AG09319 (cell line): ENCODE data around the gene ABL2.

ENCODE experiments used
- DNase-seq: peaks from one replicate; pipeline ENCODE4 v3.0.0-alpha.2; 2010; ENCODE audit warnings: low read depth; ENCODE audit errors: extremely low read depth
- TF ChIP-seq, protein P1 (sequence below): IDR thresholded peaks from 2 replicates; pipeline ENCODE4 v1.5.1; 2011; ENCODE audit warnings: low read depth, mild to moderate bottlenecking, inconsistent platforms, low read length, moderate library complexity

Gene ABL2

DNA sequence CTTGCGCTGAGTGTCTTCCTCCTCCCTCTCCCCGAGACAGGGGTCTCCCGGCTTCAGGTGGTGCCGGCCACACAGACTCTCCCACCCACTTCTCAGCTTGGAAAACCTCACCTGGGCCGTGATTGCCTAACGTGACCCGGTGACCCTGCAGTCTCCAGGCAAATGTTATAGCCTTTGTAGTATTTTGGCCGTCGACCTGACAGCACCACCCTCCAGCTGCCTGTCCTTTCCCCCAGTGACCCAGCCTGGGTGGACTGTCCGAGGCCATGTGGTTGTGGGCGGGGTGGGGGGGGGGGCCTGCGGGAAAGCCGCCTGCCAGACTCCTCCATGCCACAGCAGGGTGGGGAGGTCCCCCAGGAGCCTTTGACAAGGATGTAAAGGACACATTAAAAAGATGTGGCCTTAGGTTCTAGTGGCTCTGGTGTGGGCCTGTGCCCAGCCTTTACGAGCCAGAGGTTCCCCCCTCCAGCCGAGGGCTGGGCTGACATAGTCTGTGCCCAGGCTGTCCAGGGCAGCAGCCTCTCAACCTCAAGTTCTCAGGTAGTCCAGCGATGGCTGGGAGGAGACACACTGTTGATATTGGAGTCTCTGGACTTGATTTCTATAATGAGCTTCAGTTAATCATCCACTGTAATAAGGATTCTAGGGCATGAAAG lies 139.5 kb downstream of the ABL2 start:
- TF ChIP-seq, protein P1, sequence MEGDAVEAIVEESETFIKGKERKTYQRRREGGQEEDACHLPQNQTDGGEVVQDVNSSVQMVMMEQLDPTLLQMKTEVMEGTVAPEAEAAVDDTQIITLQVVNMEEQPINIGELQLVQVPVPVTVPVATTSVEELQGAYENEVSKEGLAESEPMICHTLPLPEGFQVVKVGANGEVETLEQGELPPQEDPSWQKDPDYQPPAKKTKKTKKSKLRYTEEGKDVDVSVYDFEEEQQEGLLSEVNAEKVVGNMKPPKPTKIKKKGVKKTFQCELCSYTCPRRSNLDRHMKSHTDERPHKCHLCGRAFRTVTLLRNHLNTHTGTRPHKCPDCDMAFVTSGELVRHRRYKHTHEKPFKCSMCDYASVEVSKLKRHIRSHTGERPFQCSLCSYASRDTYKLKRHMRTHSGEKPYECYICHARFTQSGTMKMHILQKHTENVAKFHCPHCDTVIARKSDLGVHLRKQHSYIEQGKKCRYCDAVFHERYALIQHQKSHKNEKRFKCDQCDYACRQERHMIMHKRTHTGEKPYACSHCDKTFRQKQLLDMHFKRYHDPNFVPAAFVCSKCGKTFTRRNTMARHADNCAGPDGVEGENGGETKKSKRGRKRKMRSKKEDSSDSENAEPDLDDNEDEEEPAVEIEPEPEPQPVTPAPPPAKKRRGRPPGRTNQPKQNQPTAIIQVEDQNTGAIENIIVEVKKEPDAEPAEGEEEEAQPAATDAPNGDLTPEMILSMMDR: no peak
- DNase-seq: no peak

DNA sequence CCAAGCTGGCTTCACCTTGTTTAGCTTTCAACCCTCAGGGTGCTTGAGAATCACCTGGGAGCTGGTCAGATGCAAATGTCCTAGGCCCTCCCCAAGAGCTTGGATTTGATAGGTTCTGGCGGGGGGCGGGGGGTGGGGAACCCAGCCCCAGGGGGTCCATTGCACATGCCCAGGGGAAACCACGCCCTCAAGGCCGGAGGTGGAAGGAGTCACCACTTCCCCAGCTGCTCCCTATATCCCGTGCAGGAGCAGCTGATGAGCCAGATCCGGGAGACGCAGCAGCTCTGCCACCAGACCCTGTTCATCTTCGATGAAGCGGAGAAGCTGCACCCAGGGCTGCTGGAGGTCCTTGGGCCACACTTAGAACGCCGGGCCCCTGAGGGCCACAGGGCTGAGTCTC lies 141.8 kb downstream of the ABL2 start:
- DNase-seq: no peak

GRCh38 chr1:179083533-179083932 lies 145.9 kb downstream of the ABL2 start:
- DNase-seq: no peak
- TF ChIP-seq, protein P1: no peak

More for the DNA sequence above, 141.8 kb downstream of the ABL2 start:
- TF ChIP-seq, protein P1: no peak

DNA sequence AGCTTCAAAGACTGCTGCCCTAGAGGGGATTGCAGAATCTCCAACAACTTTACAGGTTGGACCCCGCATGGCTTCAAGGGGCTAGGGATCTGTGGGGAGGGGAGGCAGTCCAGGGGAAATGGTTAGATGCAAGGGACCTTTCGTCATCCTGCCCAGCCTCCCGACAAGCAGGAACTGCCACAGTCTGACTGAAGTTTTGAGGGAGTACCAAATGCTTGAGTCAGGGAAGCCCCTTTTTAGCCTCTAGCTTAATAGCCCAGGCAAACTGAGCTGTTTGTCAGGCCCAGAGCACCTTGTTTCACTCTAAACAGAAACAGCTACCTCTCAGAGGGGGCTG lies 146.5 kb downstream of the ABL2 start:
- TF ChIP-seq, protein P1: no peak
- DNase-seq: no peak

- TF ChIP-seq, protein P1: no peak
- DNase-seq: no peak
These were observed 147.0 kb downstream of the ABL2 start for GRCh38 chr1:179082333-179082998.

GRCh38 chr1:179081687-179082332 lies 147.7 kb downstream of the ABL2 start, which contains the start of gene TOR3A:
Gene TOR3A (plus strand): TSS chr1:179082070. CDS start chr1:179082129, 59 bp downstream.
- TF ChIP-seq, protein P1: no peak
- peak; percentile 60 for DNase-seq
